ENCODE results near the gene RNF5. TPM values are rescaled to one million over a fixed set of nuclear protein-coding genes. Genes with fewer than 3 reads are reported as not detected.

The RNF5 gene
- polyA plus RNA-seq, 1 experiment, result 40.2 TPM

DNA sequence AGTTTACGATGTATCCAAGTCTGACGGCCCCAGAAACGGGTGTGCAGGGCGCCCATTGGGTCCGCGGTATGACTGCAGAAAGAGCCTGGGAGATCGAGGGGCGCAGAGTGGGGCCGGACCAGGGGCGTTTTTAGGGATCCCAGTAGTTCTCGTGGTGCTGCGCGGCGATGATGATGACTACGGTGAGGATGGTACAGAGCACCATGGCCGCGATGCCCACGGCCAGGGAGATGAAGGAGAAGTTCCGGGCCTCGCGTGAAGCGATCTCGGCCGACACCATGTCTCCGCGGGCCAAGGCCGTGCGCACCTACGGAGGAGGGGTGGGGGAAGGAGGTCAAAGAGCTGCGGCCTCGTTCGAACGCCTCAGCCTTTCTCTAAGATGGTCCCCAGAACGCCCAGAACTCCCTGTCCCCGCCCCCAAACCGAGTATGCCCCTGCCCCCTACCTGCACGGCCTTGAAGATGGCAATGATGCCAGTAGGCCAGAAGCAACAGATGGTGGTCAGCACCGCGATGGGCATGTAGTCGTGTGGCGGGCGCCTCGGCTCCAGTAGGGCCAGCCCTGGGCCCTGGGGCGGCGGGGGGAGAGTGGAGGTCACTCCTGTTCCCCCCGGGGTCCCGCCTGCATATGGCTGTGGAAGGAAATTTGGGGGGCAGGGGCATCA lies 29.0 kb upstream of the RNF5 start:
- H3K4me3 ChIP-seq (ENCODE audit: low read depth, low read length), result no peak overlapping the region
- peaks cover 6% of the 10 kb centered on the region for H3K36me3 ChIP-seq (ENCODE audit: control insufficient read depth, insufficient read depth, low read length)
- DNase-seq (ENCODE audit: low read depth), result no peak
- H3K27me3 ChIP-seq (ENCODE audit: control insufficient read depth, insufficient read depth, low read length), result no peaks in the 10 kb centered on the region
- ChIA-PET CTCF (no interaction called here), POLR2A (no interaction called here)
- TF ChIP-seq CTCF (IDR thresholded peaks at IDR 0.05; ENCODE audit: insufficient read depth, low read depth, low read length), result no peak

- Histone ChIP-seq H3K27me3 (ENCODE audit: control insufficient read depth, insufficient read depth, low read length) (no peaks in the 10 kb centered on the region), H3K36me3 (ENCODE audit: control insufficient read depth, insufficient read depth, low read length) (peaks cover 6% of the 10 kb centered on the region), H3K4me3 (ENCODE audit: low read depth, low read length) (peak overlapping the region; percentile 10)
- POLR2A ChIA-PET, result no interaction called here
- no peak for TF ChIP-seq CTCF (IDR thresholded peaks at IDR 0.05; ENCODE audit: insufficient read depth, low read depth, low read length)
- CTCF ChIA-PET, result interaction anchor here (2.1 to 3.4 kb wide), 2 partner anchors 20 to 32 kb away, joined by 11 to 16 read pairs; partner anchors contain the start of gene FKBPL
- no peak for DNase-seq (ENCODE audit: low read depth)
These were observed 28.0 kb upstream of the RNF5 start for GRCh38 chr6:32149932-32150870.

- CTCF ChIA-PET, result interaction anchor here (2.1 to 3.4 kb wide), 2 partner anchors 22 to 33 kb away, joined by 11 to 16 read pairs; partner anchors contain the start of gene FKBPL
- DNase-seq (ENCODE audit: low read depth), result no peak
- peaks cover 6% of the 10 kb centered on the region for H3K36me3 ChIP-seq (ENCODE audit: control insufficient read depth, insufficient read depth, low read length)
- H3K4me3 ChIP-seq (ENCODE audit: low read depth, low read length), result peak overlapping the region; percentile 56
- TF ChIP-seq CTCF (IDR thresholded peaks at IDR 0.05; ENCODE audit: insufficient read depth, low read depth, low read length), result no peak
- POLR2A ChIA-PET, result no interaction called here
- H3K27me3 ChIP-seq (ENCODE audit: control insufficient read depth, insufficient read depth, low read length), result no peaks in the 10 kb centered on the region
These were observed 26.9 kb upstream of the RNF5 start for GRCh38 chr6:32151181-32151862.

DNA sequence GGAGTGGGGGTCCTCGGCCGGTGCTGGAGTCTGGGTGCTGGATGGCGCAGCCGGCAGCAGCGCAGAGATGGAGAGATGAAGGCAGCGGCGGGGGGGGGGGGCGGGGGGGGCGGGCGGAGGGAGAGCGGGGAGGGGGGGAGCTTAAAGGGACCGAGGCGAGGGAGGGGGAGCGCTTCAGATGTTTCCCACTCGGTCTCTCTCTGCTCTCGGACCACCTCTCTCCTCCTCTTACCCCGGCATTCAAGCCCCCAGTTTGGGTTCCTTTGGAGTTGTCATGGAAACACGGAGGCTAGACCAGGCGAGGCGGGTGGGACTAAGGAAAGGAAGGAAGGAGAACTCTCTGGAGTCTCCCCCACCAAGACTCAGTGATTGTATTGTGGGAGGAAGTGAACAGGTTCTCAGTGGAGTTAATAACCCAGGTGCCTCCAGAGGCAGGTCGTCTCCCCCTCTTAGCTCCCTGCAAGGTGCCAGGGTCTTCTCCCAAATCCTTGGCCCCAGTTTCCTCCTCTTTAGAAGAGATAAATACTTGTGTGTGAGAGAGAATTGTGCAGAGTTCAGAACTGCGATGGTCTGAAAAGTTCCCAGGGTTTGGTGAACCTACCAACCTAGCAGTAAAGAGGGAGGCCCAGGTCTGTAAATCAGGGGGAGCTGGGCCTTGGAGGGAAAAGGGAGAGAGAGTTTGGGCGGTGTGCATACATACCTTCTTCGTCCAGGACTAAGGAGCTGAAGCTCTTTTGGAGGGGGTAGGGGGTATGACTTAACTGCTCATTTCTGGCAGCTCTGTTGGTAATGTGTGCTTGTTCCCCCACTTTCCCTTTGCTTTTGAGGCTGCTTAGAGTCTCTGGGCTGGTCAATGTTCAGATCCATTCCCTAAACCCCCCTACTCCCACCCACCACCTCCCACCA lies 26.1 kb upstream of the RNF5 start, which contains the start of gene PRRT1:
PRRT1 (minus strand) TSS at position 77 of the 906 bp plus-strand sequence. CDS start 112 bp downstream, outside the sequence.
- TF ChIP-seq CTCF (IDR thresholded peaks at IDR 0.05; ENCODE audit: insufficient read depth, low read depth, low read length), result no peak
- Histone ChIP-seq H3K36me3 (ENCODE audit: control insufficient read depth, insufficient read depth, low read length) (peaks cover 8% of the 10 kb centered on the region), H3K4me3 (ENCODE audit: low read depth, low read length) (peak within 1 kb of the TSS; percentile 71), H3K27me3 (ENCODE audit: control insufficient read depth, insufficient read depth, low read length) (no peaks in the 10 kb centered on the region)
- POLR2A ChIA-PET, result interaction anchor here (0.6 kb wide), 2 partner anchors 234 to 1969 kb away, joined by 3 to 7 read pairs; no protein-coding TSS in a partner anchor
- CTCF ChIA-PET, result interaction anchor here (2.1 to 3.4 kb wide), 2 partner anchors 22 to 34 kb away, joined by 11 to 16 read pairs; partner anchors contain the start of gene FKBPL
- no peak for DNase-seq (ENCODE audit: low read depth)
